GM12865 (cell line): ENCODE results near the gene DNA2.
"Not testable (repeated sequence)": the region's sequence is repeated elsewhere in the genome, so short reads cannot be mapped to it uniquely, and the experiment has no call there.

Experiments
- DNase-seq: peaks from one replicate; pipeline ENCODE4 v3.0.0; 2010; ENCODE audit warnings: low read depth
- H3K4me3 ChIP-seq: 2 replicates; pipeline ENCODE4 v1.5.1; 2011; ENCODE audit warnings: mild to moderate bottlenecking, low read depth, low read length, control low read depth
- TF ChIP-seq, protein P1 (sequence below): IDR thresholded peaks from 2 replicates; pipeline ENCODE4 v1.5.1; 2011; ENCODE audit warnings: low read length, control low read depth, low read depth, inconsistent platforms; ENCODE audit not compliant: insufficient read depth; ENCODE audit errors: missing control alignments

Gene DNA2

DNA sequence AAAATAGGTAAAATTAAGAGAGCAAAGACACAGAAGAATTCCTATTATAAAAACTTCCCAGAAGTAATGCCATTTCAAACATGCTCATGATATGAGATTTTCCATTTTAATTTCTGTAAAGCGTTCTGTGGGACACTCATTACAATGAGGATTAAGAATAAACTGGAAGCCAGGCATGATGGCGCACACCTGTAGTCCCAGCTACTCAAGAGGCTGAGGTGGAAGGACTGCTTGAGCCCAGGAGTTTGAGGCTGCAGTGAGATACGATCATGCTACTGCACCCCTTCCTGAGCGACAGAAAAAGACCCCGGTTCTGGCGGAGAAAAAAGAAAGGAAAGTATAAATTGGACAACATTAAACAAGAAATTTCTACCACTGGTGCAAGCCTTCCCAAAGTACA lies 1.5 kb downstream of the DNA2 start:
- TF ChIP-seq, protein P1, sequence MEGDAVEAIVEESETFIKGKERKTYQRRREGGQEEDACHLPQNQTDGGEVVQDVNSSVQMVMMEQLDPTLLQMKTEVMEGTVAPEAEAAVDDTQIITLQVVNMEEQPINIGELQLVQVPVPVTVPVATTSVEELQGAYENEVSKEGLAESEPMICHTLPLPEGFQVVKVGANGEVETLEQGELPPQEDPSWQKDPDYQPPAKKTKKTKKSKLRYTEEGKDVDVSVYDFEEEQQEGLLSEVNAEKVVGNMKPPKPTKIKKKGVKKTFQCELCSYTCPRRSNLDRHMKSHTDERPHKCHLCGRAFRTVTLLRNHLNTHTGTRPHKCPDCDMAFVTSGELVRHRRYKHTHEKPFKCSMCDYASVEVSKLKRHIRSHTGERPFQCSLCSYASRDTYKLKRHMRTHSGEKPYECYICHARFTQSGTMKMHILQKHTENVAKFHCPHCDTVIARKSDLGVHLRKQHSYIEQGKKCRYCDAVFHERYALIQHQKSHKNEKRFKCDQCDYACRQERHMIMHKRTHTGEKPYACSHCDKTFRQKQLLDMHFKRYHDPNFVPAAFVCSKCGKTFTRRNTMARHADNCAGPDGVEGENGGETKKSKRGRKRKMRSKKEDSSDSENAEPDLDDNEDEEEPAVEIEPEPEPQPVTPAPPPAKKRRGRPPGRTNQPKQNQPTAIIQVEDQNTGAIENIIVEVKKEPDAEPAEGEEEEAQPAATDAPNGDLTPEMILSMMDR = no peak
- DNase-seq = no peak
- H3K4me3 ChIP-seq = peak overlapping the region; percentile 98

DNA sequence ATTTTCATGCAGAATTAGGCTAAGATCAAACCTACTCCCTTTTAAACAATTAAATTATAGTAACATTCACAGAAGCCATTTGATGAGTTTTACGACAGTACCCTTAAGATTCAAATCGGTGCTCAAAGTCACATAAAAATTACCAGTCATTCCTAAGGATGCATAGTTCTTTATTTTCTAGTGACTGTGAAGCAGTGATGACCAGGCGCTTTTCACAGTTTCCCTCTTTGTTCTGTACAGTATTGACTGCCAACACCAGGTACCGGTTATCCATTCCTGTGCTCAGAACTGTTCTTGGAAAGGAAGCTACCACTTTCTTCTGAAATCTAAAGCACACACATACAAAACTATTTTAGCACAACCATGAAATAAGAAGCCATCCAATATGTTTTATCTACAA lies 1.9 kb downstream of the DNA2 start:
- no peak for DNase-seq
- H3K4me3 ChIP-seq = peak overlapping the region; percentile 98
- TF ChIP-seq, protein P1 = no peak

DNA sequence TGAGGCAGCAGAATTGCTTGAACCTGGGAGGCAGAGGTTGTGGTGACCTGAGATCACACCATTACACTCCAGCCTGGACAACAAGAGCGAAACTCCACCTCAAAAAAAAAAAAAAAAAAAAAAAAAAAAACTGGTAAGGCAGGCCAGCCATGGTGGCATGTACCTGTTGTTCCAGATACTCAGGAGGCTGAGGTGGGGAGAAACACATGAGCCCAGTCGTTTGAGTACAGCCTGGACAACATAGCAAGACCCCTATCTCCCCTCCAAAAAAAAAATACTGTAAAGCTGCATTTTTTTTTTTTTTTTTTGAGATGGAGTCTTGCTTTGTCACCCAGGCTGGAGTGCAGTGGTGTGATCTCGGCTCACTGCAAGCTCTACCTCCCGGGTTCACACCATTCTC lies 7.0 kb downstream of the DNA2 start:
- H3K4me3 ChIP-seq, DNase-seq: not testable (repeated sequence)

GRCh38 chr10:68463365-68464093 lies 8.2 kb downstream of the DNA2 start:
- DNase-seq = no peak
- no peak overlapping the region for H3K4me3 ChIP-seq
- TF ChIP-seq, protein P1 = no peak

- TF ChIP-seq, protein P1 = no peak
- no peak overlapping the region for H3K4me3 ChIP-seq
- no peak for DNase-seq
Measured at GRCh38 chr10:68462536-68462935, 9.2 kb downstream of the DNA2 start.

DNA sequence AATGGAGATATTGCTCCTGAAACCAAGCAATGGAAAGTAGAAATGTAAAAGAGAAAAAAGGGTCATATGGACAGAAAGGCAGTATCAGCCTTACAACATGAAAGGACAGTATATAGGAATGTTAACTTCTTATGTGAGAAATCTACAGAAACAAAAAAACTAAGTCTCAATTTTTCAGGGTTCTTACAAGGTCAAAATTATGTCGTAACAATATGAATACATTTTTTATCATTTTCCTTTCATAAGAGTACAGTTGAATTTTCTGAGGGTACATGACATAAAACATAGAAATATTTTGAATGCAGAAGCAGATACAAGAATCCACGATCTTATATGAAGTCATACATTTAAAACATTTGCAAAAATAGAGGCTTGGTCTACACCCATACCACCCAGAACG lies 10.7 kb downstream of the DNA2 start:
- DNase-seq = no peak
- TF ChIP-seq, protein P1 = no peak
- no peak overlapping the region for H3K4me3 ChIP-seq

DNA sequence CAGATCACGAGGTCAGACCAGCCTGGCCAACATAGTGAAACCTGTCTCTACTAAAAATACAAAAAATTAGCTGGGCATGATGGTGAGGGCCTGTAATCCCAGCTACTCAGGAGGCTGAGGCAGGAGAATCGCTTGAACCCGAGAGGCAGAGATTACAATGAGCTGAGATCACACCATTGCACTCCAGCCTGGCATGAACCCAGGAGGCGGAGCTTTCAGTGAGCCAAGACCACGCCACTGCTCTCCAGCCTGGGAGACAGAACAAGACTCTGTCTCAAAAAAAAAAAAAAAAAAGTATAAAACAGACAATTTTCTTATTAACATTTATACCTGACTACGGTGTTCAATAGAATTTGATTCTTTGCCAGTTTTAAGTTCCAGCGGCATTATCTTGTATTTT lies 22.1 kb downstream of the DNA2 start:
- not testable (repeated sequence) for DNase-seq, H3K4me3 ChIP-seq

DNA sequence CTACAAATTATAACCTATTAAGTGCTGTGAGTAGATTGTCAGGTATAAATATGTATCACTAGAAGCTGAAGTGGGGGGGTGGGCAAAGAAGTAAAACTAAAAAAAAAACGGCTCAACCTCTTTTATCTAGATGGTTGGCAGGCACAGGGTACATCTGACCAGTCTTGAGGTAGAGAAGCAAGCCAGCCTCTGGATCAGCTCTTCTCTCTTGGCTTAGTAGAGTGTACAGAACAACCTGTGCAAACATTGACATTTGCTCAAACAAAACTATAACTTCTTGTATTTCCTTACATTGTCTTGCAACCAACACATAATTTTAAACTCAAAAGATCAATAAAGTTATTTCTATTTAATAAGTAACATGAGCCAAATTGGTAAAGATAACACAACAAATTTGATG lies 25.6 kb downstream of the DNA2 start:
- TF ChIP-seq, protein P1 = no peak
- no peak overlapping the region for H3K4me3 ChIP-seq
- no peak for DNase-seq
